Measurements from ENCODE around the gene SPINT3. TPM values are rescaled to one million over a fixed set of nuclear protein-coding genes. Genes with fewer than 3 reads are reported as not detected.

Gene SPINT3
- total and polyA plus RNA-seq, 7 donors = not detected

GRCh38 chr20:45465491-45466266 lies 49.7 kb downstream of the SPINT3 start:
- no peaks in the 10 kb centered on the region for H3K36me3 ChIP-seq
- peaks cover 0 to 42% (median 30%) of the 10 kb centered on the region in 4 donors for H3K4me1 ChIP-seq
- H3K4me3 ChIP-seq = no peak overlapping the region
- H3K9me3 ChIP-seq = no peaks in the 10 kb centered on the region
- DNase-seq = no peak
- no peaks in the 10 kb centered on the region for H3K27me3 ChIP-seq
- WGBS, 2 donors = 23 to 27% methylated on average over 1 of the region's 1 CpG
- H3K27ac ChIP-seq = peak overlapping the region in 3 of 4 donors; percentile 55 to 69 (median 64)
- TF ChIP-seq CTCF (IDR thresholded peaks at IDR 0.05) (no peak), POLR2A (IDR thresholded peaks at IDR 0.05) (no peak), POLR2AphosphoS5 (IDR thresholded peaks at IDR 0.05) (no peak), EP300 (IDR thresholded peaks at IDR 0.05) (no peak)
- intact Hi-C loops (cut with DNase I) = no loop called here

GRCh38 chr20:45463709-45464108 lies 51.7 kb downstream of the SPINT3 start:
- no peaks in the 10 kb centered on the region for H3K9me3 ChIP-seq
- no peaks in the 10 kb centered on the region for H3K36me3 ChIP-seq
- 69 to 78% methylated on average over 4 of the region's 4 CpGs for WGBS, 2 donors
- no peaks in the 10 kb centered on the region for H3K27me3 ChIP-seq
- TF ChIP-seq EP300 (IDR thresholded peaks at IDR 0.05) = no peak
- no peak for TF ChIP-seq CTCF (IDR thresholded peaks at IDR 0.05)
- no peak for TF ChIP-seq POLR2AphosphoS5 (IDR thresholded peaks at IDR 0.05)
- TF ChIP-seq POLR2A (IDR thresholded peaks at IDR 0.05) = no peak
- no peak overlapping the region for H3K27ac ChIP-seq
- H3K4me1 ChIP-seq = peaks cover 0 to 26% (median 18%) of the 10 kb centered on the region in 4 donors
- H3K4me3 ChIP-seq = no peak overlapping the region
- intact Hi-C loops (cut with DNase I) = no loop called here
- DNase-seq = no peak

- WGBS, 2 donors = 92% methylated on average over 6 of the region's 6 CpGs
- intact Hi-C loops (cut with DNase I) = no loop called here
- Histone ChIP-seq H3K27me3 (no peaks in the 10 kb centered on the region), H3K9me3 (no peaks in the 10 kb centered on the region), H3K4me3 (no peak overlapping the region), H3K27ac (no peak overlapping the region), H3K4me1 (peaks cover 0 to 24% (median 16%) of the 10 kb centered on the region in 4 donors), H3K36me3 (no peaks in the 10 kb centered on the region)
- no peak for TF ChIP-seq EP300 (IDR thresholded peaks at IDR 0.05)
- TF ChIP-seq POLR2AphosphoS5 (IDR thresholded peaks at IDR 0.05) = no peak
- TF ChIP-seq CTCF (IDR thresholded peaks at IDR 0.05) = no peak
- no peak for TF ChIP-seq POLR2A (IDR thresholded peaks at IDR 0.05)
- DNase-seq = no peak
Observed at GRCh38 chr20:45462711-45463509, 52.5 kb downstream of the SPINT3 start.

Small RNAs within 50 kb of the gene (small RNA-seq; reads per million reads assigned to genes)
- gene AL031663.1 (0 reads per million in 3 donors), gene HSPD1P21 (0 reads per million in 3 donors), gene RNA5SP485 (0 reads per million in 3 donors)

Other genes with a start within 250 kb of the SPINT3 start
- not detected for gene RBPJL, start 208.8 kb downstream of the SPINT3 start, total RNA-seq
- gene RBPJL, start 208.8 kb downstream of the SPINT3 start, polyA plus RNA-seq = 1 to 10 TPM in 1 of 3 donors, not detected in 2; 1.8 TPM
- not detected for gene MATN4, start 207.3 kb downstream of the SPINT3 start, total RNA-seq
- under 1 TPM in 1 of 3 donors, not detected in 2; 0.17 TPM for gene MATN4, start 207.3 kb downstream of the SPINT3 start, polyA plus RNA-seq
- gene SDC4, start 167.2 kb downstream of the SPINT3 start, total RNA-seq = 100 to 1,000 TPM in 1 of 4 donors, 10 to 100 TPM in 3; 79.9 to 149 (median 88.5) TPM
- gene SDC4, start 167.2 kb downstream of the SPINT3 start, polyA plus RNA-seq = 10 to 100 TPM; 22.2 to 63.9 (median 23.6) TPM
- 10 to 100 TPM; 44.2 to 58.7 (median 52.2) TPM for gene SYS1, start 152.5 kb downstream of the SPINT3 start, total RNA-seq
- gene SYS1, start 152.5 kb downstream of the SPINT3 start, polyA plus RNA-seq = 10 to 100 TPM; 14.4 to 35.6 (median 17.1) TPM
- under 1 TPM in 1 of 4 donors, not detected in 3; 0.36 TPM for gene TP53TG5, start 137.3 kb downstream of the SPINT3 start, total RNA-seq
- gene TP53TG5, start 137.3 kb downstream of the SPINT3 start, polyA plus RNA-seq = under 1 TPM in 1 of 3 donors, not detected in 2; 0.03 TPM
- 100 to 1,000 TPM in 3 of 4 donors, 10 to 100 TPM in 1; 99.7 to 111 (median 103) TPM for gene DBNDD2, start 107.3 kb downstream of the SPINT3 start, total RNA-seq
- gene DBNDD2, start 107.3 kb downstream of the SPINT3 start, polyA plus RNA-seq = 100 to 1,000 TPM; 112 to 174 (median 137) TPM
- 10 to 100 TPM; 49.7 to 66.7 (median 56.1) TPM for gene PIGT, start 99.5 kb downstream of the SPINT3 start, total RNA-seq
- gene PIGT, start 99.5 kb downstream of the SPINT3 start, polyA plus RNA-seq = 10 to 100 TPM; 33.0 to 98.7 (median 43.0) TPM
- gene WFDC2, start 45.9 kb downstream of the SPINT3 start, total RNA-seq = 10 to 100 TPM; 33.9 to 94.1 (median 39.6) TPM
- 10 to 100 TPM; 29.6 to 86.6 (median 65.5) TPM for gene WFDC2, start 45.9 kb downstream of the SPINT3 start, polyA plus RNA-seq
- not detected for gene WFDC6, start 23.9 kb upstream of the SPINT3 start, total RNA-seq
- gene WFDC6, start 23.9 kb upstream of the SPINT3 start, polyA plus RNA-seq = not detected
- not detected for gene EPPIN, start 31.8 kb upstream of the SPINT3 start, total RNA-seq
- gene EPPIN, start 31.8 kb upstream of the SPINT3 start, polyA plus RNA-seq = not detected
- not detected for gene WFDC8, start 63.7 kb upstream of the SPINT3 start, total RNA-seq
- not detected for gene WFDC8, start 63.7 kb upstream of the SPINT3 start, polyA plus RNA-seq
- not detected for gene WFDC10A, start 114.1 kb upstream of the SPINT3 start, total RNA-seq
- not detected for gene WFDC10A, start 114.1 kb upstream of the SPINT3 start, polyA plus RNA-seq
- not detected for gene WFDC9, start 115.7 kb upstream of the SPINT3 start, total RNA-seq
- gene WFDC9, start 115.7 kb upstream of the SPINT3 start, polyA plus RNA-seq = not detected
- not detected for gene WFDC11, start 154.6 kb upstream of the SPINT3 start, total RNA-seq
- gene WFDC11, start 154.6 kb upstream of the SPINT3 start, polyA plus RNA-seq = not detected
- not detected for gene WFDC13, start 186.4 kb upstream of the SPINT3 start, total RNA-seq
- gene WFDC13, start 186.4 kb upstream of the SPINT3 start, polyA plus RNA-seq = not detected
- not detected for gene WFDC10B, start 189.4 kb upstream of the SPINT3 start, total RNA-seq
- under 1 TPM in 1 of 3 donors, not detected in 2; 0.52 TPM for gene WFDC10B, start 189.4 kb upstream of the SPINT3 start, polyA plus RNA-seq
- not detected for gene SPINT4, start 206.7 kb upstream of the SPINT3 start, total RNA-seq
- gene SPINT4, start 206.7 kb upstream of the SPINT3 start, polyA plus RNA-seq = not detected